ENCODE measurements around the gene ARHGEF4. TPM values are rescaled to one million over a fixed set of nuclear protein-coding genes. Genes with fewer than 3 reads are reported as not detected.

The ARHGEF4 gene
- total RNA-seq, 1 experiment from 2014 or later, result 12.6 TPM

DNA sequence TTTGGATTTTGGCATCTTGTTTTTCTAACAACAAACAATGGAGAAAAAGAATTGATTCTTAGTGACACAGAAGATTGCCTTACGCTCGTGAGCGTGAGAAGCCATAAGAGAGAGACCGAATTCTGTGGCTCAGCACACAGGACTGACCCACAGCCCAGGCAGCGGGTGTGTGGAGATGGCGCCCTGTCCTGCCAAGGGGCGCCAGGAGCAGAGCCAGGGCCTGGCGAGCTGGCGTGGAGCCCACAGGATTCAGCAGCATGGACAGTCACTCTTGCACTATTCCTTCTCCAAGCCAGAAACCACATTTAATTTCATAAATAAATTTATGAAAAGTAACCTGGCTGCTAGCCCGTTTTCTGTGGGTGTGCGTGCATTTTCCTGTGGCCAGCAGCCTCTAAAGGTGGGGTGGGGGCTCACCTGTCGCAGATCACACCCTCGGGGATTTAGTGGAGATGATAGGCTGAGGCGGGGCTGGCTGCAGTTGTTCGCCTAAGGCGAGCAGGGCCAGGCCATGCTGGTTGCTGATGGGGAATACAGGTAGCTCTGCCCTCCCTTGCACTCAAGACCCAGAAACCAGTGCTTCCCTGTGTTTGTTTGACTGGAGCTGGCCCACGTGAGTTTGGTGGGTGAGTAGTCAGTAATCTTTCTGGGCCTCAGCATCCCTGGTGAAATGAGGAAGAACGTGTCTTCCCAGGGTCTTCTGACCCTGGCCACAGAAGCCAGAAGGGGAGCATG is 210.4 kb downstream of the ARHGEF4 start:
- H3K27me3 Mint-ChIP-seq (ENCODE audit: low read depth), result no peaks in the 10 kb centered on the region; the same call in 1 of the 2 replicates
- Histone ChIP-seq H3K4me2 (ENCODE audit: insufficient read depth, insufficient read length, low read length) (no peak overlapping the region), H2AK5ac (ENCODE audit: insufficient read length, low read length) (no peak overlapping the region), H3K79me2 (ENCODE audit: insufficient read depth, low read length) (no peaks in the 10 kb centered on the region), H3K14ac (ENCODE audit: insufficient read depth, low read length) (no peak overlapping the region), H2BK20ac (ENCODE audit: low read depth, low read length, poor library complexity, severe bottlenecking) (no peak overlapping the region), H3K9ac (ENCODE audit: extremely low read depth, insufficient read length, low read length) (no peak overlapping the region), H2BK12ac (ENCODE audit: insufficient read length, low read depth, low read length) (no peak overlapping the region), H3K27me3 (ENCODE audit: insufficient read depth, low read length) (no peaks in the 10 kb centered on the region), H4K20me1 (ENCODE audit: control insufficient read depth, insufficient read depth, insufficient read length) (peaks cover 4% of the 10 kb centered on the region), H2BK120ac (ENCODE audit: low read depth, low read length, poor library complexity, severe bottlenecking) (no peak overlapping the region), H4K91ac (ENCODE audit: insufficient read length, low read depth, low read length) (no peak overlapping the region), H4K5ac (ENCODE audit: insufficient read length, low read depth, low read length) (no peak overlapping the region), H2BK5ac (ENCODE audit: insufficient read length, low read length) (no peak overlapping the region), H3T11ph (ENCODE audit: low read length) (no peak overlapping the region), H3K4ac (ENCODE audit: low read depth, low read length) (no peak overlapping the region), H3K23ac (ENCODE audit: insufficient read length, low read depth, low read length) (no peak overlapping the region), H3K4me1 (ENCODE audit: insufficient read depth, low read length) (no peaks in the 10 kb centered on the region), H3K18ac (ENCODE audit: insufficient read length, low read depth, low read length) (no peak overlapping the region), H4K8ac (replicated peaks; ENCODE audit: insufficient read length, low read depth, low read length) (no peak overlapping the region), H3K27ac (ENCODE audit: insufficient read length, low read depth, low read length) (no peak overlapping the region), H3K79me1 (ENCODE audit: insufficient read depth, low read depth, low read length, poor library complexity, severe bottlenecking) (no peaks in the 10 kb centered on the region), H2BK15ac (ENCODE audit: low read depth, low read length) (no peak overlapping the region), H3K56ac (ENCODE audit: insufficient read length, low read depth, low read length) (no peak overlapping the region), H3K9me3 (ENCODE audit: control insufficient read depth, low read depth, low read length) (no peaks in the 10 kb centered on the region), H3K23me2 (ENCODE audit: insufficient read length, low read depth, low read length, poor library complexity, severe bottlenecking) (no peaks in the 10 kb centered on the region), H2AFZ (ENCODE audit: low read length) (no peak overlapping the region)
- H3K4me3 Mint-ChIP-seq, result no peak overlapping the region
- no peak for DNase-seq
- H3K9me3 Mint-ChIP-seq, result no peaks in the 10 kb centered on the region
- TF ChIP-seq CTCF (conservative IDR thresholded peaks at IDR 0.05), result no peak
- no CpG with 5 or more reads among the region's 18 CpGs for WGBS (ENCODE audit: extremely low coverage, insufficient read length, low lambda C conversion rate)
- H3K27ac Mint-ChIP-seq, result peak overlapping the region in 2 of 3 experiments; percentile 79 to 87; a peak in 5 of 7 replicates
- H3K4me1 Mint-ChIP-seq, result 0 out of 4 replicates have a peak, but pooled peaks cover 2 to 4% of the 10 kb centered on the region in 2 experiments
- H3K36me3 Mint-ChIP-seq (ENCODE audit: insufficient read depth in 1 of 3, low read depth in 3 of 3), result peaks cover 26 to 49% (median 48%) of the 10 kb centered on the region in 3 experiments; a peak in 6 of 7 replicates
